CD4-positive, alpha-beta T cell (primary cell): ENCODE measurements around the gene PLXNA1. TPM values are rescaled to one million over a fixed set of nuclear protein-coding genes. Genes with fewer than 3 reads are reported as not detected.

ENCODE experiments used
- ATAC-seq: fragments of 200-7000 bp; cut with Tn5 transposase; one replicate; pipeline ENCODE4 v1.10.0; 2022; ENCODE audit warnings: mild to moderate bottlenecking; ENCODE audit not compliant: poor library complexity
- CTCF ChIA-PET: fragments of 350-600 bp; sonication (Branson Sonifier 250); formaldehyde crosslinking; loops from one replicate; lab custom pipeline; 2021; ENCODE audit warnings: antibody characterized with exemption, inconsistent platforms; lab: Charles Lee
- POLR2A ChIA-PET: fragments of 350-600 bp; sonication (Branson Sonifier 250); formaldehyde crosslinking; loops from one replicate; lab custom pipeline; 2021; ENCODE audit warnings: antibody characterized with exemption, inconsistent platforms; lab: Charles Lee
- DNase-seq, 14 experiments: peaks; one replicate each; pipeline ENCODE4 v3.0.0-alpha.2; 2013 to 2020; ENCODE audit warnings: mixed read lengths in 2 of 14
- H3K27ac ChIP-seq, 2 donors: one replicate each; pipeline versions ENCODE4 v1.5.1 to v1.7.0; 2013; ENCODE audit warnings: low read length in 2 of 2, low read depth in 1 of 2, mild to moderate bottlenecking in 1 of 2
- H3K27me3 ChIP-seq, 2 experiments: 1 replicate in 1 of 2; 2 replicates in 1 of 2; pipeline versions ENCODE4 v1.6.1 to v1.7.0; 2013; ENCODE audit warnings: low read length in 2 of 2, control low read depth in 1 of 2, mild to moderate bottlenecking in 1 of 2, moderate library complexity in 1 of 2; ENCODE audit not compliant: insufficient read depth in 2 of 2, control insufficient read depth in 1 of 2
- H3K36me3 ChIP-seq: one replicate; pipeline ENCODE4 v1.6.1; 2013; ENCODE audit warnings: low read length, control low read depth; ENCODE audit not compliant: insufficient read depth
- H3K4me1 ChIP-seq: one replicate; pipeline ENCODE4 v1.6.1; 2013; ENCODE audit warnings: low read length, control low read depth; ENCODE audit not compliant: insufficient read depth
- H3K4me3 ChIP-seq: one replicate; pipeline ENCODE4 v1.5.1; 2013; ENCODE audit warnings: mild to moderate bottlenecking, low read length, moderate library complexity
- H3K9me3 ChIP-seq, 2 experiments: 1 replicate in 1 of 2; 2 replicates in 1 of 2; pipeline versions ENCODE4 v1.6.1 to v1.7.0; 2013; ENCODE audit warnings: low read length in 2 of 2, mild to moderate bottlenecking in 2 of 2, control low read depth in 1 of 2, moderate library complexity in 1 of 2; ENCODE audit not compliant: control insufficient read depth in 1 of 2, insufficient read depth in 1 of 2
- H3K27ac Mint-ChIP-seq: one replicate; pipeline ENCODE4 v1.8.0; 2020; ENCODE audit warnings: mixed read lengths
- H3K27me3 Mint-ChIP-seq: one replicate; pipeline ENCODE4 v1.8.0; 2021; ENCODE audit warnings: mixed read lengths
- H3K36me3 Mint-ChIP-seq: one replicate; pipeline ENCODE4 v1.8.0; 2021; ENCODE audit warnings: low read depth, mixed read lengths
- H3K4me1 Mint-ChIP-seq: one replicate; pipeline ENCODE4 v1.8.0; 2021; ENCODE audit warnings: low read depth, mixed read lengths
- H3K4me3 Mint-ChIP-seq: one replicate; pipeline ENCODE4 v1.8.0; 2020; ENCODE audit warnings: mild to moderate bottlenecking, mixed read lengths
- H3K9me3 Mint-ChIP-seq: one replicate; pipeline ENCODE4 v1.8.0; 2020; ENCODE audit warnings: mixed read lengths
- CTCF ChIP-seq: fragments of 200-600 bp; IDR thresholded peaks from one replicate; pipeline ENCODE4 v1.8.0; 2022; ENCODE audit warnings: antibody characterized with exemption, mild to moderate bottlenecking
- intact Hi-C, 2 experiments: fragments of 100-400 bp; cut with DNase I in 1 of 2; cut with micrococcal nuclease in 1 of 2; formaldehyde crosslinking; loops; one replicate each; pipeline versions ENCODE4 v1.15.1 to v1.9.0; 2023 to 2025; cut with DNase I, micrococcal nuclease
- total RNA-seq, 174 experiments: library from RNA in 2 of 174; stranded (reverse) in 2 of 174; gene quantifications; one replicate each; pipeline ENCODE4 v1.2.3 and lab custom pipeline; 2021 to 2026

The PLXNA1 gene
- total RNA-seq, 2 experiments from 2014 or later, result 9.8 to 10.6 TPM

DNA sequence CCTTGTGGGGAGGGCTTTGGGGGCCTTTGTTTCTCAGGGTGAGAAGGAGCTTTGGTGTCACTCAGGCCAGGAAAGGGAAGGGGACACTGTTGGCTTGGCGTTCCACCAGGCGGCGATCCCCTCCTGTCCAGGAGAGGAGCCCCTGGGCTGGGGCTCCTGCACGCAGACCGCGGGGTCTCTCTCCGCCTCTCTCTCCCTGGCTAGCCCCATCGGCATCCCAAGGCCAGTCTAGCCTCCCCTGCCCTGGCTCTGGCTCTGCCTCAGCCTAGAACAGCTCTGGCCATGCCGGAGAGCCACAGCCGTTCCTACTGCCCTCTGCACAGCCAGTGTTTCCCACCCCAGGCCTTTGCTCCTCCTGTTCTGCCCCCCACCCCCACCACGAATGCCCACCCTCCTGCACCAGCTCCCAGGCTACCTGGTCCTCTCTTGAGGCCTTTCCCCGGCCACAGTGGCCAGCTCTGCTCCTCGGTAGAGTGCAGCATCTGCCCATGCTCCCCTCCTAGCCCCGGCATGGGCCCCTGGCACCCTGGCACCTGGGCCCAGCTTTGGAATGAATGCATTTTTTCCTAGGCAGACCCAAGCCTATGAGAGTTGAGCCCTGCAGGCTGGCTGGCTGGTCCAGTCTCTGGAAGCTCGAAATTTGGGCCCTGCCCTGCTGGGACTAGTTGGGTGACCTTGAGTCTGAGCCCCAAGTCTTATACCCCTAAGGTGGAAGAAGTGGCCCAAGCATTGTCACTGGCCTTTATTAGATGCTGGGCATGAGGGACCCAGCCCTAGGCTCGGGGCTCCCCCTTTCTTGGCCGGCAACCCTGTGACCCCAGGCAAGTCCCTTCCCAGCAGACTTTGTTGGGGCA lies 2.4 kb downstream of the PLXNA1 start:
- ChIA-PET POLR2A (no interaction called here), CTCF (no interaction called here)
- Histone ChIP-seq H3K27me3 (no peaks in the 10 kb centered on the region), H3K4me1 (peaks cover 30% of the 10 kb centered on the region), H3K27ac (no peak overlapping the region), H3K36me3 (peaks cover 10% of the 10 kb centered on the region), H3K4me3 (no peak overlapping the region), H3K9me3 (peaks cover 0 to 5% of the 10 kb centered on the region in 2 experiments)
- DNase-seq (no peak), ATAC-seq (no peak)
- H3K27me3 Mint-ChIP-seq, result no peaks in the 10 kb centered on the region
- H3K27ac Mint-ChIP-seq, result peak overlapping the region; percentile 55
- H3K4me3 Mint-ChIP-seq, result peak overlapping the region; percentile 69
- peaks cover 18% of the 10 kb centered on the region for H3K4me1 Mint-ChIP-seq
- intact Hi-C loops, result loop anchor here in 1 of 2 experiments (10.0 kb wide), 2 partner anchors 901 to 991 kb away; partner anchors contain the start of gene SLC41A3
- no peaks in the 10 kb centered on the region for H3K9me3 Mint-ChIP-seq
- TF ChIP-seq CTCF, result no peak
- H3K36me3 Mint-ChIP-seq, result no peaks in the 10 kb centered on the region

DNA sequence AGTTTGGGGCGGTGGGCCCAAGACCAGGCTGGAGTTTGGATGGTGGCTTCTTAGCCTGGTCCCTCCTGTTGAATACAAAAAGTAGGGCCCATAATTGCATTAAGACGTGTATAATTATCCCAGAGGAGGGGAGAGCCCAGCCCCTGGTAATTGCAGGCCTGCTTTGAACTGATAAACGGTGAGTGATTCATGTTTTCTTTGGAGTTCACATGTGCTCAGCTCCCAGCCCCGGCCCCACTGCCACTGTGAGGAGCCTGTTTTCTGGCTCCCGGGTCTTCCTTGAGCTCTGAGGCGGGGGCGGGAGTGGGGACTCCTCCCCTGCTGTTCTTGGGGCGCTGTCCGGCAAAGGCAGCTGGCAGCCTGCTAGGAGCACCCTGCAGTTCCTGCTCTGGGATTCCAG lies 3.1 kb downstream of the PLXNA1 start:
- ATAC-seq (no peak), DNase-seq (no peak)
- H3K36me3 Mint-ChIP-seq, result peaks cover 5% of the 10 kb centered on the region
- H3K4me1 Mint-ChIP-seq, result peaks cover 18% of the 10 kb centered on the region
- peak overlapping the region; percentile 55 for H3K27ac Mint-ChIP-seq
- TF ChIP-seq CTCF, result no peak
- intact Hi-C loops, result loop anchor here in 1 of 2 experiments (10.0 kb wide), 2 partner anchors 901 to 991 kb away; partner anchors contain the start of gene SLC41A3
- Histone ChIP-seq H3K4me1 (peaks cover 30% of the 10 kb centered on the region), H3K36me3 (peaks cover 14% of the 10 kb centered on the region), H3K4me3 (no peak overlapping the region), H3K27me3 (no peaks in the 10 kb centered on the region), H3K9me3 (peaks cover 0 to 5% of the 10 kb centered on the region in 2 experiments), H3K27ac (no peak overlapping the region)
- POLR2A ChIA-PET, result no interaction called here
- H3K4me3 Mint-ChIP-seq, result peak overlapping the region; percentile 69
- CTCF ChIA-PET, result no interaction called here
- H3K9me3 Mint-ChIP-seq, result no peaks in the 10 kb centered on the region
- no peaks in the 10 kb centered on the region for H3K27me3 Mint-ChIP-seq

DNA sequence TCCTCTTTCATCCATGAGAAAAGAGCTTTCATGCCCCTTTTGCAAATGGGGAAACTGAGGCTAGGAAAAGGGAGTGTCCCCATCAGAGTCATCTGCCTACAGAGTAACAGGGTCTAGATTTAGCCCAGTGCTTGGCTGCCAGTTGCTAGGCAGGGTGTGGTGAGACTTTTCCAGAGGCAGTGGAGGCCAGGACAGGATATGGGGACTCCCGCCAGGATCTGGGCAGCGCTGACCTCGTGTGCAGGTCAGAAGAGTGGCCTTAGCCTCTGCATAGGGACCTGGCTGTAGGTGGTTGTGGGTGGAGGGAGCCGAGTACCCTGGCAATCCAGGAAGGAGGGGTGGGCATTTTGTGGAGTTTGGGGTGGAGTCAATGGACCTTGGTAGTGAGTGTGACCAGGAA lies 4.2 kb downstream of the PLXNA1 start:
- POLR2A ChIA-PET, result no interaction called here
- no peak overlapping the region for H3K4me3 ChIP-seq
- peaks cover 11% of the 10 kb centered on the region for H3K4me1 Mint-ChIP-seq
- no peaks in the 10 kb centered on the region for H3K27me3 ChIP-seq
- peaks cover 0 to 5% of the 10 kb centered on the region in 2 experiments for H3K9me3 ChIP-seq
- no peaks in the 10 kb centered on the region for H3K27me3 Mint-ChIP-seq
- DNase-seq (no peak), ATAC-seq (no peak)
- intact Hi-C loops, result loop anchor here in 1 of 2 experiments (10.0 kb wide), 2 partner anchors 902 to 992 kb away; partner anchors contain the start of gene SLC41A3
- H3K36me3 ChIP-seq, result peaks cover 14% of the 10 kb centered on the region
- peaks cover 7% of the 10 kb centered on the region for H3K36me3 Mint-ChIP-seq
- H3K27ac ChIP-seq, result no peak overlapping the region
- no peak overlapping the region for H3K27ac Mint-ChIP-seq
- CTCF ChIA-PET, result no interaction called here
- H3K4me3 Mint-ChIP-seq, result no peak overlapping the region
- H3K4me1 ChIP-seq, result peaks cover 22% of the 10 kb centered on the region
- no peaks in the 10 kb centered on the region for H3K9me3 Mint-ChIP-seq
- TF ChIP-seq CTCF, result no peak
